SK-N-SH treated with all-trans-retinoic acid at 6 μM for 48 hours (cell line): ENCODE data around the gene TTLL8.

Experiments
- RARB ChIP-seq: fragments of 250-450 bp; sonication (Bioruptor Pico); IDR thresholded peaks from 2 replicates; pipeline ENCODE4 v1.8.0; 2021; ENCODE audit warnings: mild to moderate bottlenecking, moderate library complexity
- TCF4 ChIP-seq: fragments of 250-450 bp; sonication (Bioruptor Pico); IDR thresholded peaks from 2 replicates; pipeline ENCODE4 v1.8.0; 2021; ENCODE audit warnings: mild to moderate bottlenecking, moderate library complexity, borderline replicate concordance
- ZC3H10 ChIP-seq: fragments of 250-450 bp; sonication (Bioruptor Pico); IDR thresholded peaks from 2 replicates; pipeline ENCODE4 v1.5.1; 2021; ENCODE audit warnings: mild to moderate bottlenecking, moderate library complexity
- ZFP3 ChIP-seq: fragments of 250-450 bp; sonication (Bioruptor Pico); IDR thresholded peaks from 2 replicates; pipeline ENCODE4 v1.5.0; 2020; ENCODE audit warnings: mild to moderate bottlenecking, moderate library complexity
- ZNF565 ChIP-seq: fragments of 450-650 bp; formaldehyde crosslinking; conservative IDR thresholded peaks from 2 replicates; pipeline ENCODE4 v1.5.0; 2020; ENCODE audit warnings: low read depth, mild to moderate bottlenecking, moderate library complexity
- ZNF8 ChIP-seq: fragments of 450-650 bp; formaldehyde crosslinking; IDR thresholded peaks from 2 replicates; pipeline ENCODE4 v1.5.0; 2020; ENCODE audit warnings: mild to moderate bottlenecking, moderate library complexity
- TF ChIP-seq, protein P1 (sequence below): fragments of 250-450 bp; sonication (Bioruptor Pico); IDR thresholded peaks from 2 replicates; pipeline ENCODE4 v1.8.0; 2021; ENCODE audit warnings: low read depth, mild to moderate bottlenecking, moderate library complexity, borderline replicate concordance
- TF ChIP-seq, protein P2 (sequence below): fragments of 250-450 bp; sonication (Bioruptor Pico); IDR thresholded peaks from 2 replicates; pipeline ENCODE4 v1.8.0; 2020; ENCODE audit warnings: mild to moderate bottlenecking, moderate library complexity, borderline replicate concordance

DNA sequence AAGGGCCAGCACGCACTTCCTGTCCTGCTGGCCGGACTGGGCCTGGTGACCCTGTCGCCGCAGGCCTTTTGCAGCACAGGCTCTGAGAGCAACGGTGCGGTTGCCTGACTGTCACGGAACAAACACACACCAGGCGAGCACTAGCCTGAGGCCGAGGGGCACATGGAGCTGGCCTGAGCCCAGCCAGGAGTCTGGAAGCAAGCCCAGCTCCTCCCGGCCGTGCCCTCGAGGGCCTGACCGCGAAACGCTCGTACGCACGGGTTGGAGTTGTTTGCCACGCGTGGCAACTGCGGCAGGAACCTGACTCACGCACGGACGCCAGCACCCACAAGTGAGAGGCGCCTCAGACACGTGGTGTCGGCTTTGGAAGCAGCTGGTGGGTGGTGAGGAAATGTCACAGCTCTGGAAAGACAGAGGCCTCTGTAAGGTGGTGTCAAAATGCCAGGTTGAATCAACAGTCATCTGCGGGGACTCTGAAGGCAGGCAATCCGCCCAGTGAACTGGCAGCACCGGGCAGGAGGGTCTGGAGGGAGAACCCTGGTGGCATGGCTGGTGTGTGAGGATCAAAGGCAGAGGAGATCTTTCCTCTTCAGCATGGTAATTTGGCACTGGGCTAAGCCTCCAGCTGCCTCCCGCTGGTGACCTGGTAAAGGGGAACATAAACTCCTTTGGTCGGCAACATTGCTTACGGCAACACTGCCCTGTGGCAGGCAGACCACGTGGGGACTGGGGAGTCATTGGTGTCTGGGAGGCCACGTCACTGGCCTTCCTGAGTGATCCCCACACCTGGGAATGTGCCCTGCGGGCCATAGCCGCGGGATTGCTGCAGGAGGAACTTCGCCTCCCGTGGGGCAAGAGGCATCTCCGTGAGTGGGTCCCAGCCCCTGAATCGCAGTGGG, 30.2 kb downstream of the TTLL8 start:
- TF ChIP-seq, protein P1, sequence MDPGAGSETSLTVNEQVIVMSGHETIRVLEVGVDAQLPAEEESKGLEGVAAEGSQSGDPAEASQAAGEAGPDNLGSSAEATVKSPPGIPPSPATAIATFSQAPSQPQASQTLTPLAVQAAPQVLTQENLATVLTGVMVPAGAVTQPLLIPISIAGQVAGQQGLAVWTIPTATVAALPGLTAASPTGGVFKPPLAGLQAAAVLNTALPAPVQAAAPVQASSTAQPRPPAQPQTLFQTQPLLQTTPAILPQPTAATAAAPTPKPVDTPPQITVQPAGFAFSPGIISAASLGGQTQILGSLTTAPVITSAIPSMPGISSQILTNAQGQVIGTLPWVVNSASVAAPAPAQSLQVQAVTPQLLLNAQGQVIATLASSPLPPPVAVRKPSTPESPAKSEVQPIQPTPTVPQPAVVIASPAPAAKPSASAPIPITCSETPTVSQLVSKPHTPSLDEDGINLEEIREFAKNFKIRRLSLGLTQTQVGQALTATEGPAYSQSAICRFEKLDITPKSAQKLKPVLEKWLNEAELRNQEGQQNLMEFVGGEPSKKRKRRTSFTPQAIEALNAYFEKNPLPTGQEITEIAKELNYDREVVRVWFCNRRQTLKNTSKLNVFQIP = no peak
- TF ChIP-seq TCF4 (CRISPR knock-in tag) (no peak), ZC3H10 (CRISPR knock-in tag) (no peak), ZFP3 (CRISPR knock-in tag) (no peak), ZNF8 (CRISPR knock-in tag) (no peak), RARB (CRISPR knock-in tag) (no peak), ZNF565 (no peak)
- TF ChIP-seq, protein P2, sequence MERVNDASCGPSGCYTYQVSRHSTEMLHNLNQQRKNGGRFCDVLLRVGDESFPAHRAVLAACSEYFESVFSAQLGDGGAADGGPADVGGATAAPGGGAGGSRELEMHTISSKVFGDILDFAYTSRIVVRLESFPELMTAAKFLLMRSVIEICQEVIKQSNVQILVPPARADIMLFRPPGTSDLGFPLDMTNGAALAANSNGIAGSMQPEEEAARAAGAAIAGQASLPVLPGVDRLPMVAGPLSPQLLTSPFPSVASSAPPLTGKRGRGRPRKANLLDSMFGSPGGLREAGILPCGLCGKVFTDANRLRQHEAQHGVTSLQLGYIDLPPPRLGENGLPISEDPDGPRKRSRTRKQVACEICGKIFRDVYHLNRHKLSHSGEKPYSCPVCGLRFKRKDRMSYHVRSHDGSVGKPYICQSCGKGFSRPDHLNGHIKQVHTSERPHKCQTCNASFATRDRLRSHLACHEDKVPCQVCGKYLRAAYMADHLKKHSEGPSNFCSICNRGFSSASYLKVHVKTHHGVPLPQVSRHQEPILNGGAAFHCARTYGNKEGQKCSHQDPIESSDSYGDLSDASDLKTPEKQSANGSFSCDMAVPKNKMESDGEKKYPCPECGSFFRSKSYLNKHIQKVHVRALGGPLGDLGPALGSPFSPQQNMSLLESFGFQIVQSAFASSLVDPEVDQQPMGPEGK = no peak
